Dermis microvascular lymphatic vessel endothelial cell (primary cell): Measurements from ENCODE around the gene ZNF337. TPM values are rescaled to one million over a fixed set of nuclear protein-coding genes. Genes with fewer than 3 reads are reported as not detected.
"Not testable (repeated sequence)": the region's sequence is repeated elsewhere in the genome, so short reads cannot be mapped to it uniquely, and the experiment has no call there.

Source experiments
- DNase-seq, 2 donors: peaks; one replicate each; pipeline versions ENCODE4 v3.0.0 to v3.0.0-alpha.2; 2010; ENCODE audit warnings: low read depth in 2 of 2
- total RNA-seq: library from RNA; depleted of rRNA; stranded (reverse); fragments of >200 nt; gene quantifications from 2 replicates; pipeline ENCODE4 v1.2.1, GENCODE V29; 2014

ZNF337 gene
- total RNA-seq, 1 donor from 2014 or later: 10.7 TPM

DNA sequence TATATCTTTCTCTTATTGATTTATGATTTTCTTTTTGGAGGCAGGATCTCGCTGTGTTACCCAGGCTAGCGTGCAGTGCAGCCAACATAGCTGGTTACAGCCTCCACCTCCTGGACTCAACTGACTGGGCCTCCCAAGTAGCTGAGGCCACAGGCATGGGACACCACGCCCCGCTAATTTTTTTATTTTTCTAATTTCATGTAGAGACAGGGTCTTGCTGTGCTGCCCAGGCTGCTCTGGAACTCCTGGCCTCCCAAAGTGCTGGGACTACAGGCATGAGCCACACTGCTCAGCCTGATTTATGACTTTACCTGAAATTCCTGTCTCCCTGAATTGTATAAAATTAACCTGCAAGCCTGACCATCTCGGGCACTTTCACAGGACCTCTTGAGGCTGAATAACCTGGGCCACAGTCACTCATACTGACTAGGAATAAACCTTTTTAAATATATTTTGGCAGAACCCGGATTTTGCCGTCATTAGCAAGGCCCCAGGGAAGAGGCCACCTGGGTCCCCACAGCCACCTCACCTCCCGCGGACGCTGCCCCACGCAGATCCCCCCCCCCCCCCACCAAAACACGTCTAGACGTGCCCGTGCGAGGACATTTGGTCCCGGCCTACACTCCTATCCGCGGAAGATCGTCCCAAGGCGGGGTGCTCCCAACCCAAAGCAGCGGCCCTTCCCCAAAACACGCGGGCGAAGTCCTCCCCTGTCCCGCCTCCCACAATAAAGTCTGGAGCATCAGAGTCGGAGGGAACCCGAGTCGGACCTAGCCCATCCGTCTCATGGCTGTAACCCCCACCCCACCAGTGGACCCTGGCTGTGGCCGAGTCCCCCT lies 902 bp downstream of the ZNF337 start:
- no peak for DNase-seq

DNA sequence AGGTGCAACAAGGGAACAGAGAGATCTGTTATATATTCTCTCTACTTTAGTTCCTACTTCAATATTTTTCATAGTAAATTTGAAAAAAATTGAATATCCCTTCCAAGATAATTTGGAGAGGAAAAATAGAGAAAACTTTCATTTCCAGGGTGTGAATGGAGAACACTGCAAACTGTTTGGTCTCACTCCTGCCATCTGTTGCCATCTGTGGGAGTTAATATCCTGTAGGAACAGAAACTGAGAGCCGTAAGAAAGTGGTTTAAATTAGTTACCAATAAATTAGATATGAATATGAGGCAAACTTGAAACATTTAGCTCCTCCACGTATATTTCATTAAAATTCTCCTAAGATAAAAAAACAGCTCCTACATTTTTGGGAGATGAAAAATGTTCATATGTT lies 4.2 kb downstream of the ZNF337 start:
- no peak for DNase-seq

DNA sequence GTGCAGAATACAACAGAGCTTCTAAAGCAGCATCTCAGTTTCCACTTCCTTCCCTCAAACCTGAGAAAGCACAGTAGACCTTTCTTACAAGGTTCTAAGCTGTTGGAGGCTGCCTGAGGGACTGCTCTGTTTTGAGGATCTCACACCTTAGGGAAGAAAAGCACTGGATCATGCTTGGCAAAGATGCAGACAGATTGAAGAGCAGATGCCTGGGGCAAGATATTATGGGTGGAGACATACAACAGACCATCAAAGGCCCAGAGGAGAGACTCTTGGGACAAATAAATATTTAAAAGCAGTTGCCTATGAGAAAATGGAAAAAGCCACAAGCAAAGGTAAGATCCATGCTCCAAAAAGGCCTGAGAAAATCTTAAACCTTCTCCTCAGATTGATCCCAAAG lies 6.2 kb downstream of the ZNF337 start:
- DNase-seq: no peak

DNA sequence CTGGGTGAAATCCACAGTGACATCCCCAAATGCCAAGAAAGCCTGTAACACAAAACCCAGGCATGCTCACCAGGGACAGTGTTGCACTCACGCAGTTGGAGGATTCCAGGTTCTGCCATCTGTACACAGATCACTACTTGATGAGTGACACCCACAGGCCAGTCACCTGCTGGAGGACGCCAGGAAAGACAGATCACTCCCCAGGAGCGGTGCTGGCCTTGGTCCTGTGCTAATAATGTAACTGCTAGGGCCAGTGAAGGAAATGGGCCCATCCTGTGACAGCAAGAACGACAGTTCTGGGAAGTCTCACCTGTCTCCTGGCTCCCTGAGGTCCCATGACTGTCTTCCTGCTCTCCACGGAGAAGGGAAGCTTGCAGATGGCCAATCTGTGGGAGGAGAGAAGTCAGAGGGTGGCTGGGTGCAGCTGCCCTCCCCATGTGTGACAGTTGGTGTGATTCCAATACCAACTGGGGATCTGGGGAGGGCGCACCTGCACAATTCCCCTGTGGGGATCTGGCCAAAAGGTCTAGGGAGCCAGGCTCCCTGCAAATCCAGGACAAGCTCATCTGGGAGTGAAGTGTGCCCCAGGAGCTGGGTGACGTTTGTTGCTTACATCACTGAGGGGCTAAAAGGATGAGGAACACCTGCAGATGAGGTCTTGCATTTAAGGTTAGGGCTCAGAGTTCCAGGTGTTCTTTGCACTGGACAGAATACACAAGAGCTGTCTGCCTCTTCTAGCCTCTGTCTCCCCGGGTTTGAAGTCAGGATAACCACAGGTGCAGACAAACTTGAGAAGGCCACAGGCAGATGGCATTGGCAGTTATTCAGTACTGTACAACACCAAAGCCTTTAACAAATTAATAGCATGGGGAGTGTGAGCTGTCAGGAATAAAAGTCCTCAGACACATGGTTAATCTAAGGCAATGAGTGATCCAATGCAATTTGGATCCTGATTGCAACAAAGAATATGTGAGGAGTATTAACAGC lies 10.3 kb downstream of the ZNF337 start:
- no peak for DNase-seq

DNA sequence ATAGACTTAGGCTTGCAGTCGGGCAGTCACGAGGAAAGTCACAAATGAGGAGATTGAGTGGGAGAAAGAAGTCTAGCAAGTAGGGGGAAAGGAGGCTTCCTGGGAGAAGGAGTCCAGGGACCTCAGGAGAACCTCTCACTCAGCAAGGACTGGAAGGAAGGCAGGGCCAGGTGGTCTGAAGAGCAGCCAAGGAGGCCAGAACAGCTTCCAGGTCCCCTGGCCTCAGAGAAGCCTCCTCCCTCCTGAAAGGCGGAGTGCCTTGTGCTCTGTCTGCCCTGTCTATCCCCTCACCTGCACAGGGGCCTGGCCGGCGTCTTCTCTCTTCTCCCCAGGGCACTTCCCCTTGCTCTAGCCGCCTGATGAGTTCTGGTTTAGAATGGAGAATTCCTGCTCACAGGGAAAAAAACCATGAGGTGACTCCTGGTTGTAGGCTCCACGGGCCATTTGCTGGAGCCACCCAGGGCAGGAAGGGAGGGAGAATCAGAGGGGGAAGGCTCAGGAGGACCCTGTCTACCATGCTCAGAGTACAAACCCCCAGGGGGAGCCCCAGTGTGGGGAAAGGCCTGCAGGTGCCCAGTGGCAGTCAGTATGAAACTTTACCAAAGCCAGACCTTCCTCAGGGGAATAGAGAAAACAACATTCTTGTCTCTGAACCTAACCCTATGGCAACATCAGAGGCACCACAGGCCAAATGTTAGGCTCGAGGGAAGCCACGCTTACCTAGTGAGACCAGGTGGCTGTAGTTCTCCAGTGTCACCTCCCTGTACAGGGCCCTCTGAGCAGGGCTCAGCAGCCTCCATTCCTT lies 11.2 kb downstream of the ZNF337 start:
- no peak for DNase-seq

DNA sequence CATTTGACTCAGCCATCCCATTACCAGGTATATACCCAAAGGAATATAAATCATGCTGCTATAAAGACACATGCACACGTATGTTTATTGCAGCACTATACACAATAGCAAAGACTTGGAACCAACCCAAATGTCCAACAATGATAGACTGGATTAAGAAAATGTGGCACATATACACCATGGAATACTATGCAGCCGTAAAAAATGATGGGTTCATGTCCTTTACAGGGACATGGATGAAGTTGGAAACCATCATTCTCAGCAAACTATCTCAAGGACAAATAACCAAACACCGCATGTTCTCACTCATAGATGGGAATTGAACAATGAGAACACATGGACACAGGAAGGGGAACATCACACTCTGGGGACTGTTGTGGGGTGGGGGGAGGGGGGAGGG lies 12.8 kb downstream of the ZNF337 start:
- not testable (repeated sequence) for DNase-seq

DNA sequence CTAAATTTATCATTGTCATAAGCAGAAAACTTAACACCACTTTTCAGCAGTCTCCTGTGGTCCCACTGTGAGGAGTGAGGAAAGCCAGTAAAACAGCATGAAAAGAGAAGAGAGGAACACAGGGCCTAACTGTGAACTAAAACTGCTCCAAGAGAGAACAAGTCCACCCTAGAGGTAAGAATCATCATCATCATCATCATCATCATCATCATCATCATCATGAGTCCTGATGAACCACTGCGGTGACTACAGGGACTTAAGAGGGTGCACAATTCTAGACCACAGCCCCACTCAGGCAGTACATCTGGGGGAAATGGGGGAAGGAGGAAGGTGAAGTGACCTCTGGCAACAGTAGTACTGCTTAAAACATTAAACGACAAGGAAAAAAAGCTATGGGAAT lies 13.6 kb downstream of the ZNF337 start:
- DNase-seq: no peak

DNA sequence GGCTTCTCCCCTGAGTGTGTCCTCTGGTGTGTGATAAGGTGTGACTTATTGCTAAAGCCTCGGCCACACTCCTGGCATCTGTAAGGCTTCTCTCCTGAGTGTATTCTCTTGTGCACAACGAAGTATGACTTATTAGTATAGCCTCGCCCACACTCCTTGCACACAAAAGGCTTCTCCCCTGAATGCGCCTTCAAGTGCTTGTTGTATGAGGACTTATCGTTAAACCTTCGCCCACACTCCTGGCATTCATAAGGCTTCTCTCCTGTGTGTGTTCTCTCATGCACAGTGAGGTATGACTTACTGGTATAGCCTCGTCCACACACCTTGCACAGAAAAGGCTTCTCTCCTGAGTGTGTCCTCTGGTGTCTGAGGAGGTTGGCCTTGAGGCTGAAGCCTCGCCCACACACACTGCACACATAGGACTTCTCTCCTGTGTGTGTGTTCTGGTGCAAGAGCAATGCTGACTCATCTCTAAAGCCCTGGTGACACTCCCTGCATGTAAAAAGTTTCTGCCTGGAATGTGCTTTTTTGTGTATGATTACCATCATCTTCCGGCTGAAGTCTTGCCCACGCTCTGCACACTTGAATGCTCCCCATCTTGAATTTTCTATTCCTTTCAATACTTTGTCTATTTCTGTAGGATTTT lies 20.4 kb downstream of the ZNF337 start:
- no peak for DNase-seq

DNA sequence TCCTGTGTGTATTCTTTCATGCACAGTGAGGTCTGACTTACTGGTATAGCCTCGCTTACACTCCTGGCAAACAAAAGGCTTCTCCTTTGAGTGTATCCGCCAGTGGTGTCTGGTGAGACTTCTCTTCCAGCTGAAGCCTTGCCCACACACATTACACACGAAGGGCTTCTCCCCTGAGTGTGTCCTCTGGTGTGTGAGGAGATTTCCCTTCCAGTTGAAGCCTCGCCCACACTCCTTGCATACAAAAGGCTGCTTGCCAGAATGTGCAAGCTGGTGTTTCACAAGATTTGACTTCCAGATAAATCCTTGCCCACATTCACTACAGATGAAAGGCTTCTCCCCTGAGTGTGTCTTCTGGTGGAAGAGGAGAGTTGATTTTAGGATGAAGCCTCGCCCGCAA lies 21.5 kb downstream of the ZNF337 start:
- no peak for DNase-seq

DNA sequence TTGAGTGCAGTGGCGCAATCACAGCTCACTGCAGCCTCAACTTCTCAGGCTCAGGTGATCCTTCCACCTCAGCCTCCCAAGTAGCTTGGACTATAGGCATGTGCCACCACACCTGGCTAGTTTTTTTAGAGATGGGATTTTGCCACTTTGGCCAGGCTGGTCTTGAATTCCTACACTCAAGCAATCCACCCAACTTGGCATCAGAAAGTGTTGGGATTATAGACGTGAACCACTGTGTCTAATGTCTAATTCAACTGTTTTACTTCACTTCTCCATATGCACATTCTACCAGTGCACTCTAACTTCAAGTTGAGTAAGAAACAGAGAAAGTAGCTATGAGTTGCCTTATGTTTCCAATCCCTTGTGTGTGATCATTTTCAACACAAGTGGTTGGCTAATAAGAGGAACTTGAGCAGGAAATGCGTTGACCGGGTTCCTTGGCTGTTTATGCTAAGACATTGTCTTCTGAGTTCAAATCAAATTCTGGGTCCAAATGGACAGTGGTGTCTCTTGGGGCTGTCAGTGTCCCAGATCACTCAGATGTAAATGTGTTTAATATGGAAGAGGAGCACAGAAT lies 23.9 kb downstream of the ZNF337 start:
- no peak for DNase-seq

DNA sequence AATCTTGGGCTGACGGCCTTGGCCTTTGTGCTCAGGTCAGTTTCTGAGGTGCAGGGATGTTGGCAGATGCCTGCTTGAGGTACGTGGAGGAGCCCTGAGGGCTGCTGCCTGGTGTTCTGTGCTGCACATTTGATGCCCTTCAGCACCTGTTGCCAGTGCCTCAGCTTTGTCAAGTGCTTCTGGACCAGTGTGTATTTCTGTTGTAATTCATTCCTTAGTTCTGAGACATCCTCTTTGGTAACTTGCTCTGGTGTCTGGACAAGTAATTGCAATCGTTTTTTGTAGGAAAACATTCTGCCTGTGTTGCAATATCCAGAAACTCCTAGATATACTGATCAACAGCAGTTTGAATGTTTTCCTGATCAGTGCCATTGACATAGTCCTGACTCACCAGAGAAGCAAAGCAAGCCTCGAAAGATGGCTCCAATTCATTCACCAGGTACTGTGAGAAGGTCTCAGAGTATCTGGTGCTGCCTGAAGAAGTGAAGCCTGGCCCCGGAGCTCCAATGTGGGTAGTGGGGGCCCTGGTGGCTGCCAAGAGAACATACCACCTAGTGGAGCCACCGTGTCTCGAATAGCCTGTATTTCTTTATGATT lies 26.7 kb downstream of the ZNF337 start:
- DNase-seq: peak in 1 of 2 donors; percentile 18

DNA sequence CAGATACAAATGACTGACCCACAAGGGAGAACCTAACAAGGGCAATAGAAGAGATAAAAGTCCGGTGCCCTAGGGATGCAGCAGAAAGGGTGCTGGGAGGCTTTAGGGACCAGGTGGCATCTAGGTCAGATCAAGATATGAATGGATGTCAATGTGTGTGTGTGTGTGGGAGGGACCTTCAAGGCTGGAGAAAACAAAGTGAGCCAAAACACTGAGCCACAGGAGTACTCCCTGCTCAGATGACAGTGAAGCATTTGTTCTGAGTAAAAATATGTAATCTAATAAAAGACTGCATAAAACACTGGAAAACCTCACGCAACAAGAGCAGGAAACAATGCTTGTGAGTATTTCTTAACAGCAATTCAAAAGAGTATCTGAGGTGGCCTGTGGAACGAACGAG lies 28.2 kb downstream of the ZNF337 start:
- DNase-seq: no peak

DNA sequence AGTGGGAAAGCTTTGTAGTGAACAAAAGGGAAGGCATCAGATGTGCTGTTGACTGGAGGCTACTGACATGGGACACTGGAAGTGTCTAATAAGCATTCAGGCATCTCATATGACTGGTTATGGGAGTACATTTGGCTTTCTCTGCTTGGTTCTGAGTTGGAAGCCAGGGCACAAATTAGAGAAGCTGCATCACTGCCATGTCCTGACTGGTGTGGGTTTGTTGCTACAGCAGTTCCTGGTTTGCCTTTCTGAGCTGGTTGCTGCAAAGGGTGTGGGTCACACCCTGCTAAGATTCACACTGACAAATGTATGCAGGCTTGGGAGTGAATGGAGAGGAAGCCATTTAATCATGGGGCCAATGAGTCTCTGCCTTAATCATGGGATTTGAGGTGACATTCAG lies 36.7 kb downstream of the ZNF337 start:
- no peak for DNase-seq

DNA sequence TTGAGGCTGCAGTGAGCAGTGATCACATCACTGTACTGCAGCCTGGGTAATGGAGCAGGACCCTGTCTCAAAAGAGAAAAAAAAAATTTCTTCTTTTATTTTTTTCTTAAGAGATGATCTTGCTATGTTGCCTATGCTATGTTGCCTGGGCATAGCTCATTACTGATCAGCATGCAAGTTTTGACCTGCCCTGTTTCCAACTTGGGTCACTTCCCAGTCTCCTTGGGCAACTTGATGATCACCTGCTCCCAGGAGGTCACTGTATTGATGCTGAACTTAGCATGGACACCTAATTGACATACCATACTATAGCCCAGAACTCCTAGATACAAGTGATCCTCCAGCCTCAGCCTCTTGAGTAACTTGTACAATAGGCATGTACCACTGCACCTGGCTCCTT lies 42.2 kb downstream of the ZNF337 start:
- no peak for DNase-seq

DNA sequence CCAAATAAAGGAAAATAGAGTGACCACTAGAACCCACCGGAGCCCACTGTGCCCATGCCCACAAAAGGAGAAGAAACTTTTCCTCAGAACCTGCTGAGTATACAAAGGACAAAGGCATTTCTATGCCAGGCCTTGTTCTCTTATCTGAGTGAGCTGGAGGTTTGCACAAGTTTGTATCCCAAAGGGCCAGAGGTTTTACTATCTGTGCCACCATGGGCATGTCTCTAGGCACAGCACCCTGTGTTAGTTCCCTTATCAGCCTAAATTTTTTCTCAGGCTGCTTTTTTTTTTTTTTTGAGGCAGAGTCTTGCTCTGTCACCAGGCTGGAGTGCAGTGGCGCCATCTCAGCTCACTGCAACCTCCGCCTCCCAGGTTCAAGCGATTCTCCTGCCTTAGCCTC lies 43.8 kb downstream of the ZNF337 start:
- DNase-seq: not testable (repeated sequence)

DNA sequence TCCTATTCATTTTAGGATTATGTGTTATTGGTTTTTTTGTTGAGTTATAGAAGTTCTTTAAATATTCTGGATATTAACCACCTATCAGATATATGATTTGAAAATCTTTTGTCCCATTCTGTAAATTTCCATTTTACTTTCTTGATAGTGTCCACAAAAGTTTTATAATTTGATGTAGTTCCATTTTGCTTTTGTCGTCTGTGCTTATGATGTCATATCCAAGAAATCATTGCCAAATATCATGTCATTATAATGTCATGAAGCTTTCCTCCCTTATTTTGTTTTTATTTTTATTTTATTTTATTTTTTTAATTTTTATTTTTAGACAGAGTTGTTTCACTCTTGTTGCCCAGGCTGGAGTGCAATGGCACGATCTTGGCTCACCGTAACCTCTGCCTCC lies 51.8 kb downstream of the ZNF337 start:
- no peak for DNase-seq

DNA sequence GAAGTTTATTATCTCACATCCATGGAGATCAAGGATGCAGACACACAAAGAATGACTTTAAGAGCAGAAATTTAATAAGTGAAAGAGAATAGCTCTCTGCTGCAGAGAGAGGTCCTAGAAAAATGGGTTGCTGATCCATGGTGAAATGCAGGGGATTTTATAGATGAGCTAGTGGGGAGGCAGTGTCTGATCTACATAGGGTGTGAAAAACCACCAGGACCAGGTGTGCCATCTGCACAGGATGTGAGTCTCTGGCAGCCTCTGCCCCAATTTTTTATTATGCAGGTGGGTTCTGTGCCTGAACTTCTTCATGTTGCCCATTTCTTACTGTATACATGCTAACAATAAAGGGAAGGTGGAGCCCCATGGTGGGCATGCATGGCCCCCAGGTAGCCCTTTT lies 52.9 kb downstream of the ZNF337 start:
- DNase-seq: no peak

DNA sequence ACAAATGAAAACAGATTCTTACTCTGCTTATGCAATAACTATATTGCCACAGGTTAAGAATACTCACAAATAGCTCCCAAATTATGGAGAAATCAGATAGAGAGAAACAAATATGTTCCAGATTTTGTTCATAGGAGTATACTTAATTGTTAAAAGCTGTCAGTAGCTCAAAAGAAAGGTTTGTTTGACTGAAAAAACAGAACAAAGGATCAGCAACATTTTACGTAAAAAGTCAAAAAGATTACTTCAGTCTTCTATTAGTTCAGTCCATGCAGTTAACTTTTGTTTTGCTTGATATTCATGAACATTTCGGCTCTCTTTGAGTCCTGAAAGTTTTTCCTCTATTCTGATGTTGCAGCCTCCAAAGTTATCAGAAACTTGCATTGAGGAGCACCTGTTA lies 59.4 kb downstream of the ZNF337 start:
- DNase-seq: no peak

DNA sequence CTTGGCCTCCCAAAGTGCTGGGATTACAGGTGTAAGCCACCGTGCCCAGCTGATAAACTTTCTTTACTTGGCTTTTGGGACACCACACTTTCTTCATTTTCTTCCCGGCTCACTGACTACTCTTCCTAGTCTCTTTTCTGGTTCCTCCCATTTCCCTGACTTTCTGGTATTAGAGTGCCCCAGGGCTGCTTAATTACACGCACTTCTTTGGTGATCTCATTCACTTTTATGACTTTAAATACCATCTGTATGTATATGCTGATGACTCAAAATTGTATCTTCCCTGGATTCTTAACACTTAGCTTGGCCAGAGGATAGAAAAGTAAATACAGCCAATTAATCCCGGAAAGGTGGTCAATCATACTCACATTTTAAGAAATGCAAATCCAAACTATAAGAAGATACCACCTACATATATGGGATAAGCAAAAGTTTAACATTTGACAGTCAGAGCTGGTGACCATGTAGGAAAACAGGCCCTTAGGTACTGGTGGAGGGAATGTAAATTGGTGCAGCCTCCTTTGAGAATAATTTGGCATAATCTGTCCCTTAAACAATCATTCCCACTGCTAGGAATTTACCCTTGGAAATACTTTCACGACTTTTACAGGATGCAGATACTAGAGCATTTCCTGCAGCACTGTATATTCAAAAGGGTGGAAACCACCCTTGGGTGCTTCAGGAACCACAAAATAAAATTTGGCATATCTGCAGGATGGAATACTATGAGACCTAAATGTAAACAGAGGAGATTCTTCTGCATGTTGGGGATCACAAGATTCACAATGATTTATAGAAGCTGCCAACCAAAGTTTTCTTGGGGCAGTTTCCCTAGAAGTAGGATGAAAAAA lies 63.5 kb downstream of the ZNF337 start:
- DNase-seq: peak in 1 of 2 donors; percentile 35
